ENCODE results near the gene MED29.

GRCh38 chr19:39406656-39407409 is 15.7 kb downstream of the MED29 start, which contains the start of gene ZFP36:
- TF ChIP-seq CTCF (IDR thresholded peaks at IDR 0.05), result peak in 1 of 7 experiments; percentile 20
- peak; percentile 99 to 100 (median 100) for TF ChIP-seq POLR2A (IDR thresholded peaks at IDR 0.05)

All from body of pancreas (tissue), 4 donors.